ENCODE data around the gene HS6ST3.

- TF ChIP-seq CTCF (IDR thresholded peaks at IDR 0.05; ENCODE audit: low read length) (no peak), EZH2 (IDR thresholded peaks at IDR 0.05; ENCODE audit: borderline replicate concordance, low read length) (no peak)
Measured at GRCh38 chr13:96161141-96161540, 71.2 kb downstream of the HS6ST3 start.

Measured in OCI-LY1 (cell line).